IMR-90 (cell line): ENCODE data around the gene CHRNA1. TPM values are rescaled to one million over a fixed set of nuclear protein-coding genes. Genes with fewer than 3 reads are reported as not detected.

Experiments used
- ATAC-seq: fragments of 200-7000 bp; cut with Tn5 transposase; 2 replicates; pipeline ENCODE4 v1.9.1; 2020; ENCODE audit warnings: low read depth, mild to moderate bottlenecking, moderate library complexity
- BruUV-seq: library from RNA; stranded (reverse); fragments of 400-500 nt; replicated peaks from 2 replicates; lab custom pipeline; 2021; lab: Mats Ljungman, UMichigan
- CTCF ChIA-PET: fragments of 300-600 bp; formaldehyde crosslinking; extraction: SDS; loops from one replicate; lab custom pipeline; 2021; ENCODE audit warnings: antibody characterized with exemption; lab: Yijun Ruan, JAX
- POLR2A ChIA-PET: fragments of 300-600 bp; sonication (Branson Sonifier 250); formaldehyde crosslinking; loops from one replicate; lab custom pipeline; 2022; ENCODE audit warnings: antibody characterized with exemption; ENCODE audit not compliant: unreplicated experiment; lab: Charles Lee
- DNase-seq: peaks from one replicate; pipeline ENCODE4 v3.0.0; 2013
- H2AFZ ChIP-seq: replicated peaks from 2 replicates; pipeline ENCODE3; 2013; ENCODE audit warnings: low read length, mild to moderate bottlenecking; ENCODE audit not compliant: poor library complexity
- H2AK5ac ChIP-seq: 2 replicates; pipeline ENCODE4 v1.6.1; 2013; ENCODE audit warnings: low read depth, low read length, inconsistent platforms
- H2AK9ac ChIP-seq: replicated peaks from 2 replicates; pipeline ENCODE3; 2013; ENCODE audit warnings: mild to moderate bottlenecking, low read depth, low read length, moderate library complexity; ENCODE audit not compliant: poor library complexity
- H2BK120ac ChIP-seq: 2 replicates; pipeline ENCODE4 v1.6.1; 2013; ENCODE audit warnings: low read depth, low read length, inconsistent platforms
- H2BK15ac ChIP-seq: 3 replicates; pipeline ENCODE4 v1.6.1; 2013; ENCODE audit warnings: low read depth, low read length, inconsistent platforms
- H2BK20ac ChIP-seq: 2 replicates; pipeline ENCODE4 v1.6.1; 2013; ENCODE audit warnings: low read depth, mild to moderate bottlenecking, inconsistent platforms, low read length, moderate library complexity
- H2BK5ac ChIP-seq: 2 replicates; pipeline ENCODE4 v1.6.1; 2013; ENCODE audit warnings: mild to moderate bottlenecking, low read depth, low read length, inconsistent platforms; ENCODE audit not compliant: poor library complexity, severe bottlenecking
- H3K14ac ChIP-seq: replicated peaks from 2 replicates; pipeline ENCODE4 v1.6.1; 2013; ENCODE audit warnings: low read depth, low read length, inconsistent platforms
- H3K18ac ChIP-seq: 2 replicates; pipeline ENCODE4 v1.6.1; 2013; ENCODE audit warnings: low read depth, low read length, control low read depth
- H3K23ac ChIP-seq: 2 replicates; pipeline ENCODE4 v1.6.1; 2013; ENCODE audit warnings: low read depth, low read length, inconsistent platforms
- H3K27ac ChIP-seq: 2 replicates; pipeline ENCODE4 v1.5.1; 2013; ENCODE audit warnings: mild to moderate bottlenecking, control low read depth, low read length; ENCODE audit not compliant: insufficient read depth
- H3K27me3 ChIP-seq: 2 replicates; pipeline ENCODE4 v1.6.1; 2013; ENCODE audit warnings: low read length; ENCODE audit not compliant: control insufficient read depth, insufficient read depth
- H3K36me3 ChIP-seq: 2 replicates; pipeline ENCODE4 v1.6.1; 2013; ENCODE audit warnings: low read length, mixed read lengths; ENCODE audit not compliant: control insufficient read depth, insufficient read depth
- H3K4ac ChIP-seq: 2 replicates; pipeline ENCODE4 v1.6.1; 2013; ENCODE audit warnings: low read depth, low read length, inconsistent platforms
- H3K4me1 ChIP-seq: 2 replicates; pipeline ENCODE4 v1.6.1; 2013; ENCODE audit warnings: low read length, mixed read lengths; ENCODE audit not compliant: control insufficient read depth, insufficient read depth
- H3K4me2 ChIP-seq: 2 replicates; pipeline ENCODE4 v1.6.1; 2013; ENCODE audit warnings: low read depth, mild to moderate bottlenecking, control low read depth, low read length, moderate library complexity
- H3K4me3 ChIP-seq: 2 replicates; pipeline ENCODE4 v1.5.1; 2013; ENCODE audit warnings: low read depth, mild to moderate bottlenecking, control low read depth, low read length, moderate library complexity; ENCODE audit not compliant: insufficient read depth
- H3K56ac ChIP-seq: 2 replicates; pipeline ENCODE4 v1.6.1; 2013; ENCODE audit warnings: low read length, inconsistent platforms; ENCODE audit not compliant: insufficient read depth; ENCODE audit errors: extremely low read depth
- H3K79me1 ChIP-seq, 2 experiments: 2 replicates each; pipeline ENCODE4 v1.6.1; 2013; ENCODE audit warnings: low read length in 2 of 2, inconsistent platforms in 1 of 2, low read depth in 1 of 2
- H3K9ac ChIP-seq: 2 replicates; pipeline ENCODE4 v1.6.1; 2013; ENCODE audit warnings: low read depth, low read length, control low read depth
- H3K9me1 ChIP-seq: 2 replicates; pipeline ENCODE4 v1.6.1; 2013; ENCODE audit warnings: low read length, inconsistent platforms; ENCODE audit not compliant: insufficient read depth
- H3K9me3 ChIP-seq: 2 replicates; pipeline ENCODE4 v1.6.1; 2013; ENCODE audit warnings: low read length; ENCODE audit not compliant: control insufficient read depth, insufficient read depth
- H4K20me1 ChIP-seq: 2 replicates; pipeline ENCODE4 v1.6.1; 2013; ENCODE audit warnings: low read length, inconsistent platforms; ENCODE audit not compliant: insufficient read depth
- H4K5ac ChIP-seq: 2 replicates; pipeline ENCODE4 v1.6.1; 2013; ENCODE audit warnings: mild to moderate bottlenecking, low read depth, low read length, control low read depth
- H4K8ac ChIP-seq, 2 experiments: 2 replicates each; pipeline ENCODE4 v1.6.1; 2013; ENCODE audit warnings: low read depth in 2 of 2, low read length in 2 of 2, control low read depth in 1 of 2, inconsistent platforms in 1 of 2
- H4K91ac ChIP-seq: 2 replicates; pipeline ENCODE4 v1.6.1; 2013; ENCODE audit warnings: low read depth, low read length, inconsistent platforms; ENCODE audit not compliant: insufficient read depth
- CHD1 ChIP-seq: IDR thresholded peaks from 2 replicates; pipeline ENCODE4 v1.6.1; 2012; ENCODE audit warnings: low read depth, low read length, improper control_type of control experiment
- NFE2L2 ChIP-seq: fragments of 150-350 bp; IDR thresholded peaks from 2 replicates; pipeline ENCODE4 v1.6.1; 2016; ENCODE audit warnings: low read depth, mild to moderate bottlenecking, low read length
- RAD21 ChIP-seq: IDR thresholded peaks from 2 replicates; pipeline ENCODE4 v1.6.1; 2012; ENCODE audit warnings: low read length, improper control_type of control experiment
- RCOR1 ChIP-seq: IDR thresholded peaks from 2 replicates; pipeline ENCODE4 v1.6.1; 2012; ENCODE audit warnings: mild to moderate bottlenecking, low read length, improper control_type of control experiment; ENCODE audit not compliant: insufficient replicate concordance
- USF2 ChIP-seq: fragments of 150-350 bp; IDR thresholded peaks from 2 replicates; pipeline ENCODE4 v1.6.1; 2017; ENCODE audit warnings: mild to moderate bottlenecking, antibody characterized with exemption, low read length, low read depth
- WGBS, 2 experiments: methylation state at CpG; one replicate each; pipeline versions ENCODE4 v1.1.5 to v1.1.7; 2013; ENCODE audit warnings: missing lambda C conversion rate in 2 of 2; ENCODE audit not compliant: insufficient read length in 1 of 2; ENCODE audit errors: extremely low coverage in 2 of 2; 5-methylcytosine and 5-hydroxymethylcytosine counted together
- dilution Hi-C: fragments of 300-500 bp; cut with HindIII; formaldehyde crosslinking; loops from one replicate; pipeline ENCODE4 v1.14.3; 2018; ENCODE audit warnings: low sequenced_read_pairs; ENCODE audit not compliant: unreplicated experiment
- in situ Hi-C: fragments of 300-500 bp; cut with MboI; formaldehyde crosslinking; loops from 3 replicates; pipeline ENCODE4 v1.14.3; 2019; ENCODE audit warnings: low sequenced_read_pairs, inconsistent platforms, mixed read lengths
- intact Hi-C: fragments of 100-400 bp; cut with micrococcal nuclease; formaldehyde crosslinking; loops from 2 replicates; pipeline ENCODE4 v1.10.0; 2022
- polyA plus RNA-seq, 3 experiments: library from polyadenylated mRNA; depleted of rRNA; stranded (reverse); fragments of >200 nt; gene quantifications; 2 replicates each; pipeline ENCODE4 v1.2.3, GENCODE V29; 2012; ENCODE audit warnings: low replicate concordance in 1 of 3
- total RNA-seq: library from RNA; depleted of rRNA; stranded (reverse); fragments of >200 nt; gene quantifications from 2 replicates; pipeline ENCODE4 v1.2.3, GENCODE V29; 2012

The CHRNA1 gene
- total and polyA plus RNA-seq, 2 of the 4 experiments (the other 2 are of a cell fraction), result 0.75 to 0.90 TPM

- Histone ChIP-seq H4K91ac (0 out of 2 replicates have a peak overlapping the region, but pooled peaks have one; percentile 10), H3K36me3 (no peaks in the 10 kb centered on the region), H3K27me3 (no peaks in the 10 kb centered on the region), H3K4me2 (no peak overlapping the region), H3K23ac (no peak overlapping the region), H3K4me1 (peaks cover 46% of the 10 kb centered on the region), H2BK120ac (peak overlapping the region; percentile 59; the same call in 1 of the 2 replicates), H4K8ac (0 out of 4 replicates have a peak overlapping the region, but pooled peaks of 1 of the 2 experiments have one; percentile 25), H3K79me1 (peaks cover 0 to 14% of the 10 kb centered on the region in 2 experiments; a peak in 2 of 4 replicates), H4K20me1 (no peaks in the 10 kb centered on the region), H2AK5ac (no peak overlapping the region), H2BK5ac (peak overlapping the region; percentile 33), H3K9me3 (no peaks in the 10 kb centered on the region), H2AFZ (no peak overlapping the region), H3K27ac (peak overlapping the region; percentile 32; the same call in 1 of the 2 replicates), H3K4me3 (no peak overlapping the region), H2BK15ac (peak overlapping the region; percentile 39; the same call in 1 of the 3 replicates), H2BK20ac (peak overlapping the region; percentile 57; the same call in 1 of the 2 replicates), H3K18ac (0 out of 2 replicates have a peak overlapping the region, but pooled peaks have one; percentile 28), H3K56ac (no peak overlapping the region), H3K14ac (peak overlapping the region; percentile 61; the same call in 1 of the 2 replicates), H3K4ac (peak overlapping the region; percentile 35; the same call in 1 of the 2 replicates), H3K9me1 (peaks cover 38% of the 10 kb centered on the region), H3K9ac (no peak overlapping the region), H4K5ac (no peak overlapping the region), H2AK9ac (no peak overlapping the region)
- dilution Hi-C loops, result loop anchor here (25.0 kb wide), 1 partner anchor 212 kb away; no protein-coding TSS in a partner anchor
- DNase-seq, result no peak
- no peak for ATAC-seq
- WGBS, 2 experiments, result no CpG with 5 or more reads among the region's 4 CpGs
- POLR2A ChIA-PET, result interaction anchor here (1.5 kb wide), 1 partner anchor 13 kb away, joined by 6 read pairs; no protein-coding TSS in a partner anchor
- no TSS peak for BruUV-seq
- CTCF ChIA-PET, result interaction anchor here (1.0 to 1.5 kb wide), 3 partner anchors 20 to 211 kb away, joined by 3 read pairs; no protein-coding TSS in a partner anchor
- intact Hi-C loops, result loop anchor here (1.0 kb wide), 1 partner anchor 25 kb away; no protein-coding TSS in a partner anchor
- in situ Hi-C loops, result loop anchor here (5.0 kb wide), 2 partner anchors 67 to 212 kb away; no protein-coding TSS in a partner anchor
- no peak for TF ChIP-seq CHD1
- no peak for TF ChIP-seq RAD21
- TF ChIP-seq NFE2L2, result no peak
- no peak for TF ChIP-seq RCOR1
- TF ChIP-seq USF2, result no peak
These were observed 10.6 kb upstream of the CHRNA1 start for GRCh38 chr2:174774886-174775285.
